Activated T-helper 2 cell treated with anti-CD3 and anti-CD28 coated beads, Interferon-gamma antibody, Interleukin-2, Interleukin-4, amounts not matched to agents 10 μg/mL and 5 μg/mL and 100 μg/mL, durations not matched to agents 14 hours and 24 hours and 36 hours (primary cell): ENCODE results near the gene ARHGEF9. TPM values are rescaled to one million over a fixed set of nuclear protein-coding genes. Genes with fewer than 3 reads are reported as not detected.
A peak's percentile ranks its signal among the peaks of the same experiment; 100 is the strongest.

Source experiments
- DNase-seq: peaks from one replicate; pipeline ENCODE4 v3.0.0; 2021; ENCODE audit warnings: low spot score
- H3K27ac Mint-ChIP-seq: one replicate; pipeline ENCODE4 v1.8.0; 2021; ENCODE audit warnings: mixed read lengths
- H3K27me3 Mint-ChIP-seq: one replicate; pipeline ENCODE4 v1.8.0; 2021; ENCODE audit warnings: low read depth, mixed read lengths
- H3K36me3 Mint-ChIP-seq: one replicate; pipeline ENCODE4 v1.8.0; 2021; ENCODE audit warnings: low read depth, mixed read lengths
- H3K4me1 Mint-ChIP-seq: one replicate; pipeline ENCODE4 v1.8.0; 2021; ENCODE audit warnings: low read depth, mixed read lengths
- H3K4me3 Mint-ChIP-seq: one replicate; pipeline ENCODE4 v1.8.0; 2021; ENCODE audit warnings: low read depth, mild to moderate bottlenecking, moderate library complexity, mixed read lengths
- H3K9me3 Mint-ChIP-seq: one replicate; pipeline ENCODE4 v1.8.0; 2021; ENCODE audit warnings: mixed read lengths
- intact Hi-C: fragments of 100-400 bp; cut with micrococcal nuclease; formaldehyde crosslinking; loops from one replicate; pipeline ENCODE4 v1.15.1; 2023
- total RNA-seq: library from RNA; stranded (reverse); gene quantifications from 2 replicates; pipeline ENCODE4 v1.2.3, GENCODE V29; 2022

ARHGEF9 gene
- total RNA-seq, 1 donor from 2014 or later, result 20.4 TPM

DNA sequence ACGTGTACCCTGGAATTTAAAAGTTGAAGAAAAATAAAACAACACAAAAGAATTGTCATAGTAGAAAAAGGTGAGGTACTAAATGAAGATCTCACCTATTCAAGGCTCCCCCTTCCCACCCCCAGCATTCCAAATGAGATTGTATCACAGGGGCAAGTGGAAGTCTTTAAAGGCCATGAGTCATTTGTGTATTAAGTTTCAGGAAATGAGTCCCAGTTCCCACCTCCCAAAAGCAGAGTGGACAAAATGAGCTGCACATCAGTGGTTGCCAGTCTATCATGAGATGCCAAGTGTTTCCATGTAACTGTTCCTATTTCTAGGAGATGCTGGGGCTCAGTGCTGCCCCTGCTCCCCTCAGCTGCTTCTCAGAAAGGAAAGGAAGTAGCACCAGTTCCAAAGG lies 20.1 kb downstream of the ARHGEF9 start:
- Mint-ChIP-seq H3K4me1 (peaks cover 4% of the 10 kb centered on the region), H3K36me3 (no peaks in the 10 kb centered on the region), H3K4me3 (no peak overlapping the region), H3K27me3 (no peaks in the 10 kb centered on the region), H3K9me3 (peaks cover 9% of the 10 kb centered on the region), H3K27ac (no peak overlapping the region)
- DNase-seq, result no peak
- intact Hi-C loops, result no loop called here

DNA sequence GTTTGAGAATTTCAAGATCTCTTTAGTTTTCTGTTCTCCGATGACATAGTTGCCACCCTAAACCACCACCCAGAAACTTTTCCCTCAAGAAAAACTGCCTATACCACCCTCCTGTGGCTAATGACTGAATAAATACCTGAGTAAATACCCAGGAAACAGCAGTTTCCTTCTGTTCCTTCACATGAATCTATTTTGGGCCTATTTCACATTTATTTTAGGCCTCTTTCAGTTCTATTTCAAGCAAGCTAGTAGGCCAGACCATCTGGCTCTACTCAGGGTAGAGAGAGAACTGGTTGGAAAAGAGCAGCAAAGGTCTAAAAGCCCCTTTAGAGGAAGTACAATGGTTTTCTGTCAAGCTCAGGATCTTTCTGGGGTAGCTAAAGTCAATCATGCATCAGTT lies 23.4 kb downstream of the ARHGEF9 start:
- Mint-ChIP-seq H3K4me1 (peaks cover 15% of the 10 kb centered on the region), H3K9me3 (no peaks in the 10 kb centered on the region), H3K27ac (no peak overlapping the region), H3K27me3 (no peaks in the 10 kb centered on the region), H3K36me3 (no peaks in the 10 kb centered on the region), H3K4me3 (no peak overlapping the region)
- no peak for DNase-seq
- intact Hi-C loops, result no loop called here

DNA sequence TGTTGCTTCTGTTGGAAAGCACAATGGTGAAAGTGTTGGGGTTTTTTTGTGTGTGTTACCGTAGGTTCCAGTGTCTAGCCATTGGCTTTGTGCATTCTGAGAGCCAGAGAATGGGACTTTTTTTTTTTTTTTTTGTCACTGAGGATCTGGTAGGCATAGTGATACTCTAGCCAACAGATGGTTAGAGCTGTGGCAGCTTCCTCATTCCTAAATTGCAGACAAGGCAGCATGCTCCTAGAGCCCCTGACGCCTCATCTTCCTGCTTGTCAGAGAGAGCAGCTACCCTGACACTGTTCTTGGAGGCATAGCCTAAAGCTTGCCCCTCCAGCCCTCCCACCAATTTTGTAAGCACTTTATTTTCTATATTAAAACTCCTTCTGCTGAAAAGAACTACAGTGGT lies 27.0 kb downstream of the ARHGEF9 start:
- peaks cover 34% of the 10 kb centered on the region for H3K4me1 Mint-ChIP-seq
- no peak overlapping the region for H3K27ac Mint-ChIP-seq
- DNase-seq, result no peak
- H3K4me3 Mint-ChIP-seq, result no peak overlapping the region
- H3K9me3 Mint-ChIP-seq, result no peaks in the 10 kb centered on the region
- H3K36me3 Mint-ChIP-seq, result peaks cover 3% of the 10 kb centered on the region
- intact Hi-C loops, result loop anchor here (5.0 to 10.0 kb wide), 2 partner anchors 196 to 1217 kb away; partner anchors contain the start of gene ZC4H2
- H3K27me3 Mint-ChIP-seq, result no peaks in the 10 kb centered on the region

DNA sequence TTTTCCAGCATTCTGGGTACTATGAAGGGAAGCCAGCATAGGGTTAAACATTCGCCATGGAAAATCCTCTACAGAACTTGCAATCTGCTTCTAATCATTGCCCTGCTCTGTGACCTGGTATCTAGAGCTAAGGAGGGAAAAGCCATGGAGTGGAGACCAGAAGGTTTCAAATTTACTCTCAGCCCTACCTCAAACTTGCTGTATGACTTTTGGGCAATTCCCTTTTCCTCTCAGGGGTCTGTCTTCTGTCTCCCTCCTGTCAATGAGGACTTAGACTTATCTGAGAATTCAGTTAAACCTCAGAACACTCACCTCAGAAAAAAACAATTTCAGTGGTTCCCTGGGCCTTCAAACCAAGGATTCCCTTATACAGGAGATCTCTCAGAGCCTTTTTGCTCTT lies 29.1 kb downstream of the ARHGEF9 start:
- no peak for DNase-seq
- no peaks in the 10 kb centered on the region for H3K9me3 Mint-ChIP-seq
- H3K4me3 Mint-ChIP-seq, result peak overlapping the region; percentile 95
- peaks cover 3% of the 10 kb centered on the region for H3K36me3 Mint-ChIP-seq
- peaks cover 38% of the 10 kb centered on the region for H3K4me1 Mint-ChIP-seq
- intact Hi-C loops, result loop anchor here (1.0 to 10.0 kb wide), 3 partner anchors 194 to 1219 kb away; partner anchors contain the start of gene ZC4H2
- no peaks in the 10 kb centered on the region for H3K27me3 Mint-ChIP-seq
- peak overlapping the region; percentile 9 for H3K27ac Mint-ChIP-seq

DNA sequence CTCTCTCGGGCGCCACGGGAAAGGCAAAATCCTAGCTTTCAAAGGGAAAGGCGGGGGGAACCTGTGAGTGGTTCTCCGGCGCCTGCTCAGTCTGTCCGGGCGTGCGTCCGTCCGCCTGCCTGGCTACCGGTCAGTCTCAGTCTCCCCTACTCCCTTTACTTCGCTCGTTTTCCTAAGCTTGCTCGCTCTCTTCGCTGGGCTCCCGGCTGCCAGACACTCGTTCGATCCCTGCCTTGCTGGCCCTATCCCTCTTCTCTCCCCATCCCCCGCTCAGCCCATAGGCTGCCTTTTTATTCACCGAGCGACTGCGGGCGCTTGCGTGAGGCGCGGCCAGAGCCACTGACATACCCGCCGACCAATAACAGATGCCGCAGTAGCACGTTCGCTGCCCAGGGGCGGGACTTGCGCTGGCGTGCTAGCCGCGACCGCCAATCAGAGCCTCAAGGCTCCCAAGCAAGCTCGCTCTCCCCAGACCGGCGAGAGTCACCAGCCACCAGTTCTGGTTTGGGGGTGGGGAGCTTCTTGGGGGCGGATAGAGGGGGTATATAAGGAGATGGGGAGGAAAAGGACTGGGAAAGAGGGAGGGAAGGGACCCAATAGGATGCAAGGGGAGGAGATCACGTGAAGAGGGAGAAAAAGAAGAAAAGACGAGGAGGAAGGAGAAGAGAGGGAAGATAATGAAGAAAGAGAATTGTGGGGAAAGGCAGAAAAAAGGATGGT lies 30.0 kb downstream of the ARHGEF9 start:
- peaks cover 42% of the 10 kb centered on the region for H3K4me1 Mint-ChIP-seq
- H3K27ac Mint-ChIP-seq, result peak overlapping the region; percentile 98
- peaks cover 3% of the 10 kb centered on the region for H3K36me3 Mint-ChIP-seq
- no peaks in the 10 kb centered on the region for H3K27me3 Mint-ChIP-seq
- peak; percentile 85 for DNase-seq
- H3K4me3 Mint-ChIP-seq, result peak overlapping the region; percentile 95
- intact Hi-C loops, result loop anchor here (1.0 to 10.0 kb wide), 5 partner anchors 9 to 1220 kb away; partner anchors contain the start of genes AMER1 and ZC4H2
- H3K9me3 Mint-ChIP-seq, result no peaks in the 10 kb centered on the region

DNA sequence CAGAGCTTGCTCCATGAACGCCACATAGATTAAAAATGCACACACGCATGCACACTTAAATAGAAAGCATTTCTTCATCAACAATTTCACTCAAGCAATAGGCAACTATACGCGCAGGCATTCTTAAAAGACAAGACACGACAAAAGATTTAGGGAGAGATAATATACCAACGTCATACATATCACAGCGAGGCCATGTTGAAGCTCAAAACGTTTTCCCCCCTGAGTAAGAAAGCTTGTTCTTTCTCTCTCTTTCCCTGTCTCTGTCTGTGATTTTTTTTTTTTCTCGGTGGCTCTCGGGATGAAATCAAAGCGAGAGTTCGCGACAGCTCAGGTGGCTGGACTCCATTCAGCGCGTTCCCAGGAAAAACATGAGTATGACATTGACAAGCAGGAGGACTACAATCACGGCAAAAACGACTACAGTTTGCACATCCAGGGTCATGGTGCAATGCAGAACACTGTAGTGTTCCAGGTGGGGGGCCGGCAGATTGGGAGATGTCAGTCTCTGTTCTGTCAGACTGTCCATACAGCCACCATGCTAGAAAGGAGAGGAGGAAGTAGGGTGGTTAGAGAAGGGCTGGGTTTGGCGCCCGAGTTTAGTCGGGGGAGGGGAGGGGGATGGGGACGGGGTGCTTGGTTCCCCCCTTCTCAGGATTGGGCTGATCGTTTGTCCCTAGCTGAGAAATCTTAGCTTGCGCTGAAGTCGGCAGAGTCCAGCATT lies 30.7 kb downstream of the ARHGEF9 start:
- Mint-ChIP-seq H3K27me3 (no peaks in the 10 kb centered on the region), H3K27ac (peak overlapping the region; percentile 98), H3K9me3 (no peaks in the 10 kb centered on the region), H3K4me1 (peaks cover 45% of the 10 kb centered on the region), H3K4me3 (peak overlapping the region; percentile 95), H3K36me3 (peaks cover 3% of the 10 kb centered on the region)
- DNase-seq, result no peak
- intact Hi-C loops, result loop anchor here (1.0 to 10.0 kb wide), 3 partner anchors 8 to 1221 kb away; partner anchors contain the start of genes AMER1 and ZC4H2

DNA sequence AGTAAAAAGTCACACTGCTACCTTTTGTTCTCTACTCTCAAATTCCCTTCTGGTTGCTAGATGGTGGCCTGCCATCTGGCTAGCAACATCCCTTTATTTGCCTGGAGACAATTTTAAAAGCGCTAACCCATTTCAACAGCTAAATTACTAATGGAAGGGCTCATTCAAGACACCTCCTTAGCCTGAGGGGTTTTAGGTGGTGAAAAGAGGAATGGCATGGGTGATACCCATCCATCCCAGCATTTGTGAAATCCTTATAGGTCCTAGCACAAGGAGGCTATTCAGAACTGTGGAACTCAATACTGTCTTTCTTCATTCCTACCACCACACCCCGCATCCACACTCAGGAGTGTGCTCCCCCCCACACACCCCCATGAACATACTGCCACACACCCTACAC lies 33.5 kb downstream of the ARHGEF9 start:
- DNase-seq, result no peak
- H3K36me3 Mint-ChIP-seq, result peaks cover 3% of the 10 kb centered on the region
- H3K4me1 Mint-ChIP-seq, result peaks cover 47% of the 10 kb centered on the region
- H3K9me3 Mint-ChIP-seq, result no peaks in the 10 kb centered on the region
- no peak overlapping the region for H3K27ac Mint-ChIP-seq
- no peak overlapping the region for H3K4me3 Mint-ChIP-seq
- H3K27me3 Mint-ChIP-seq, result no peaks in the 10 kb centered on the region
- intact Hi-C loops, result loop anchor here (10.0 kb wide), 1 partner anchor 1223 kb away; the partner anchor contains the start of gene ZC4H2

DNA sequence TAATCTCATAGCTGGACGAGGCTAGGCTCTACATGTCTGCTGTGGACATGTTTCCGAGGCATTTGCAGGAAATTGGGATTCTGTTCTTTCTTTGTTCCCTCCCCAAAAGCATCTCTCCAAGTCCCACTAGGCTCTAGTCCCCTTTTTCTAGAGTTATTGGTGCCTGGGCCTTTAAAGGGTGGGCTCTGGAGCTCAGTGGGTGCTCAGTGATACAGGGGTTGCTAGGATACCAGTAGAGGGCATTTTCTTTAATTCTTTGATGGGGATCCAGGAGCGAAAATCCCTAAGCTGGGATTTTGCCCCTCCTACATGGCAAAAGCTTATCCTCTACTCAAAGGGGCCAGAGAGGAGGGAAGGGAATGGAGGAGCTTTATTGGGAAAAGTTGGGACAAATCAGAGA lies 34.2 kb downstream of the ARHGEF9 start:
- H3K9me3 Mint-ChIP-seq, result no peaks in the 10 kb centered on the region
- intact Hi-C loops, result loop anchor here (10.0 kb wide), 1 partner anchor 1224 kb away; the partner anchor contains the start of gene ZC4H2
- H3K4me3 Mint-ChIP-seq, result no peak overlapping the region
- no peak for DNase-seq
- H3K4me1 Mint-ChIP-seq, result peaks cover 49% of the 10 kb centered on the region
- no peak overlapping the region for H3K27ac Mint-ChIP-seq
- peaks cover 3% of the 10 kb centered on the region for H3K36me3 Mint-ChIP-seq
- H3K27me3 Mint-ChIP-seq, result no peaks in the 10 kb centered on the region

DNA sequence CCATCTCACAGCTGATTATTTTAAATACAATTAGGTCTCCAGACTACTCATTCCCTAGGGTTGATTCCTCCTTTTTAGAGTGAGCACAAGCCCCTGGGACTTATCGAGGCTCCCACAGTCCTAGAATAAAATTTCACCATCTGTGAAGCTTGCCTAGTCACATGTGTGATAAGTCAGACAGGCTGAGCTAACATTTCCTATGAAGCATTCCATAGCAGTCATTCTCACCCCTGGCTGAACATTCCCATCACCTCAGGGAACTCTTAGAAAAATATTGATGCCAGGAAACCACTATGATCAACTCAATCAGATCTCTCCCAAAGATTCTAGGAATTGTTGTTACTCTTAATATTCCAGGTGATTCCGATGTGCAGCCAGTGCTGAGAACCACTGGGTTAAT lies 37.7 kb downstream of the ARHGEF9 start:
- no peak overlapping the region for H3K27ac Mint-ChIP-seq

DNA sequence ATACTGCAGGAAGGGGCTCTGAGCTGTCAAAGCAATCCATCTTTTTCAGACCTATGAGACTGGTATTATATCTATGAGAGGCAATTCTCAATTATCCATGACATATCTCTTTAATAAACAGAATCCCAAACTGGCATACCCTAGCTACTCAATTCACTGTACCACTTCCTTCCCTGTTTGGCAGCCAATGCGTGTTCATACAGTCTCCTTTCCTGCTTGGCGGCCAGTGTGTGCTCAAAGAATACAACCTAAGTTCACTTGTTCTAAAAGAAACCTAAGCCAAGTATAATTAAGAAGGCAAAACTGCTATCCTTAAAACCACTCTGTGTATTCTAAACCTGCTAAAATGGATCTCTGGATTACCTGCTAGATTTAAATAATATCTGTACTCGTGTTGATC lies 38.3 kb downstream of the ARHGEF9 start:
- no peaks in the 10 kb centered on the region for H3K27me3 Mint-ChIP-seq
- no peaks in the 10 kb centered on the region for H3K9me3 Mint-ChIP-seq
- H3K27ac Mint-ChIP-seq, result no peak overlapping the region
- H3K36me3 Mint-ChIP-seq, result peaks cover 18% of the 10 kb centered on the region
- intact Hi-C loops, result loop anchor here (1.0 kb wide), 1 partner anchor 8 kb away; a partner anchor contains a TSS
- DNase-seq, result no peak
- H3K4me3 Mint-ChIP-seq, result no peak overlapping the region
- H3K4me1 Mint-ChIP-seq, result peaks cover 53% of the 10 kb centered on the region

More for the DNA sequence above, 37.7 kb downstream of the ARHGEF9 start:
- peaks cover 12% of the 10 kb centered on the region for H3K36me3 Mint-ChIP-seq
- H3K4me3 Mint-ChIP-seq, result no peak overlapping the region
- intact Hi-C loops, result no loop called here
- no peak for DNase-seq
- peaks cover 48% of the 10 kb centered on the region for H3K4me1 Mint-ChIP-seq
- H3K27me3 Mint-ChIP-seq, result no peaks in the 10 kb centered on the region
- H3K9me3 Mint-ChIP-seq, result no peaks in the 10 kb centered on the region

DNA sequence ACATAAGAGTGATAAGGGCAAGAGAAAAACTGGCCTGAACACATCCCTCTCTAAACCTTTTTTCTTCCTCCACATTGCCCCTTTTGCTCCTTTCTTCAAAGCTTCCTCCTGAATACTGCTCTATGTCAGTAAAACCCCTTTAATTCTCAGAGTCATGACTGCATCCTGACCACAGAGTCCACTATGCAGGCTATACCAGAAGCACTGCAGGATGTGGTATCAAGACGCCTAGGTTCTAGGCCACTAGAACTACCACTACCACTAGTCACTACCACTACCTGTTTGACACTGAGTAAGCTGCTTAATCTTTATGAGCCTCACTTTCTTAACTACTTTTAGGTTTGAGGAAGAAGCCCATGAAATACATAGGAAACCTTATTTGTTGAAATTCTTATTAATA lies 38.7 kb downstream of the ARHGEF9 start:
- H3K4me1 Mint-ChIP-seq, result peaks cover 55% of the 10 kb centered on the region
- H3K36me3 Mint-ChIP-seq, result peaks cover 20% of the 10 kb centered on the region
- intact Hi-C loops, result loop anchor here (1.0 kb wide), 1 partner anchor 8 kb away; a partner anchor contains a TSS

DNA sequence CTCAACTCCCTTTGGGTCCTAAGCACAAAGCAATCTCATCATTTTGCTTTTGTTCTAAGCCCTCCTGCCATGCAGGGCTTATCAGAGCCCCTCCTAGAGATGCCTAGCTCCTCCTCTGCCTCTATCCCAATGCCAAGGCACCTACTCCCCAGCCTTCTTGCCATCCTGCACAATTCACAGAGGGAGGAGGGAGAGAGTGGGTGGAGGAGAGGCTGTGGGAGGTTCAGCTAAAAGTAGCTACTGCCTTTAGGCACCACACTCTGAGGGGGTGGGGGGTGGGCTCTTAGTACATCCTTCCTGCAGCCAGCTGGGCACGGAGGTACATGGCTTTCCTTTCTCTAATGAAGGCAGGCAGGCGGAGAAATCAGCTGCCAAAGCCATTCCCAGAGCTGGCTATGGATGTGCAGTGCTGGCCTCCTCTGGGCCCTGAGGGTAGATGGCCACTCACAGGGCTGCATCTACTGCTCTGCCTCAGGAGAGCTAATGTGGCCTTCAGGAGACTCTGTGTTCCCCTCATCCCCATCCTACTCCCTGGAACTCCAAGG lies 40.1 kb downstream of the ARHGEF9 start:
- Mint-ChIP-seq H3K4me1 (peaks cover 52% of the 10 kb centered on the region), H3K36me3 (peaks cover 20% of the 10 kb centered on the region), H3K27me3 (no peaks in the 10 kb centered on the region), H3K4me3 (no peak overlapping the region), H3K9me3 (no peaks in the 10 kb centered on the region), H3K27ac (no peak overlapping the region)
- no peak for DNase-seq
- intact Hi-C loops, result no loop called here

More for the DNA sequence above, 38.7 kb downstream of the ARHGEF9 start:
- H3K27me3 Mint-ChIP-seq, result no peaks in the 10 kb centered on the region
- peak overlapping the region; percentile 32 for H3K4me3 Mint-ChIP-seq
- DNase-seq, result peak; percentile 16
- H3K9me3 Mint-ChIP-seq, result no peaks in the 10 kb centered on the region
- H3K27ac Mint-ChIP-seq, result peak overlapping the region; percentile 73
